GM12891 (cell line): ENCODE data around the gene ATXN1.
A peak's percentile ranks its signal among the peaks of the same experiment; 100 is the strongest.

Experiments
- DNase-seq: peaks from one replicate; pipeline ENCODE4 v3.0.0; 2011; ENCODE audit warnings: low spot score; ENCODE audit not compliant: insufficient read length
- FAIRE-seq: peaks from 2 replicates; lab custom pipeline; 2011; peaks lifted over from hg19 to GRCh38; lab: Jason Lieb, UNC
- PAX5 ChIP-seq: IDR thresholded peaks from 2 replicates; pipeline ENCODE4 v1.6.1; 2011; ENCODE audit warnings: low read length, moderate library complexity, mild to moderate bottlenecking; ENCODE audit not compliant: insufficient read depth, severe bottlenecking
- POLR2A ChIP-seq: IDR thresholded peaks from 2 replicates; pipeline ENCODE4 v1.6.1; 2011; ENCODE audit warnings: low read depth, low read length, control low read depth
- POLR2AphosphoS5 ChIP-seq: IDR thresholded peaks from 2 replicates; pipeline ENCODE4 v1.6.1; 2011; ENCODE audit warnings: low read depth, low read length, control low read depth
- POU2F2 ChIP-seq: IDR thresholded peaks from 2 replicates; pipeline ENCODE4 v1.6.1; 2011; ENCODE audit warnings: low read depth, mild to moderate bottlenecking, control low read depth, low read length, moderate library complexity
- SPI1 ChIP-seq: IDR thresholded peaks from 2 replicates; pipeline ENCODE4 v1.6.1; 2011; ENCODE audit warnings: low read depth, low read length, control low read depth
- TAF1 ChIP-seq: IDR thresholded peaks from 2 replicates; pipeline ENCODE4 v1.6.1; 2011; ENCODE audit warnings: low read depth, low read length, control low read depth

Gene ATXN1

DNA sequence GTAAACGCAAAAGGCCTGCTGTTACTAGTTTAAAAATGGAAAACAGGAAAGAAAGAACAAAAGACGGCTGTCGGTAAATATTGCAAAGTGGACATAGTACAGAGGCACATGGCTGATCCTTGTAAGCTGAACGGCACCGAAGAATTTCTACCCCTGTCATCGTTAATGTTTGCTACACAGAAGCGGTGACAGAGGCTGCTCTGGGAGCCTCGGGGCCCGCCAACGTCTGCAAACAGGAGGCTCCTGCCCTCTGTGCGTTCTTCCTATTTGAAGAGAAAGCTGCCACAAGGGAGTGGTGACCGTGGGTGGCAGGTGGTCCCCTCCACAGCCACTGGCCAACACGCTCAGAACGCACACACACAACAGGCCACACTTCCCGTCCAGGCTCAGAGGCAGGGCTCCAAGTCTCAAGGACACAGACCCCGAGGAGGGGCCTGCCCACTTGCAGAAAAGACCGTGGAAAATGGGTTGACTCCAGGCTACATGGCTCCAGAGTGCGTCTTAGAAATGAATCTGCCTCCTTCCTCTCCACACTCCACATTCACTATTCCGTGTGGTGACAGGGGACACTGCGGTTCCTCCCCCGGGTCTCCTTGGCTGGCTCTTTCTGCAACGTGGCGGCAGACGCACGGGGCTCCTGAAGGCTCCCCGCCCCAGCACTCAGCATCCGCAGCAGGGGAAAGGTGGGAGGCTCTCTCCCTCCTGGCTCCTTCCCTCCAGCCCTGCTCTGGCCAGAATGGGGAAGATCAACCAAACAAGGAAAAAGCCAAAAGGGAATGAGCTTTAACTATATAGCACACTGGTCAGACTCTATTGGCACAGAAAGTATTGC is 458.3 kb downstream of the ATXN1 start:
- TF ChIP-seq POLR2AphosphoS5 (no peak), POU2F2 (no peak), PAX5 (no peak), POLR2A (no peak), SPI1 (no peak), TAF1 (no peak)
- no peak for FAIRE-seq

DNA sequence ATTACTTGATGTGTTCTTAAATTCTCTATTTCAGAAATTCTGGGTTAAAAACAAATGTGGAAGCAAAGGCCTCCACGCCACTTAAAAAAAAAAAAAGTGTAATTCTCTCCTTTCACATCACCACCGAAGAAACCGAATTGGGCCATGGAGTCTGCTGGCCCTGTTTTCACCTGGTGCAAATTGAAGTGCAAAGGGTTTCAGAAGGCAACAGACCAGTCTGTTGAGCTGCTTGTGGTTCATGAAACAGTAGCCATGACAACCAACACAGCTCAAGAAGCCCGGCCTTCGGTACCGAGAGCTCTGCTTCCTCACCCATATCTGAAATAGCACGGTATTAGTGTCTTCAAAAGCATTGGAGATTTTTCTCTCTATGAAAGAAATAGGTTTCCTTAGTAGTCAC is 459.7 kb downstream of the ATXN1 start:
- DNase-seq, result peak; percentile 55
- peak; percentile 38; the same call in 1 of the 2 replicates for TF ChIP-seq SPI1
- no peak for TF ChIP-seq POU2F2
- FAIRE-seq, result peak; percentile 92

More for the DNA sequence above, 458.3 kb downstream of the ATXN1 start:
- DNase-seq, result no peak

DNA sequence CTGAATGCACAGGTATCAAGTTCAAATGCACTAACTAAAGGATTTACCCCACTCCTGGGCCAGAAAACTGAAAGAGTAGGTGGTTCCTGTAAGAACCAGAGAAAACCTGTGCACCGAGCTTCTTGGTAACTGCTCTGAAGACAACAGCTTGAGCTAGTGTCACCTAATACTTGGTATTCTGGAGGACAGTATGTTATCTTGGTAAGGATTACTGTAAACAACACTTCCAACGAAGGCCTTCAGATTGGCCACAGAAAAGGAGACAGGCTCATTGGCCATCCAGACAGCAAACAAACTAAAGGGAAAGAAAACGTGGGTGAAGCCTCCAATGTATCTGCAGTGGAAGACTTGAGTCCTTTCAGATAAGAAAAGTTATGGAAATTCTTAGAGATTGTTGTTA is 461.4 kb downstream of the ATXN1 start:
- TF ChIP-seq POLR2A, result no peak
- no peak for TF ChIP-seq POU2F2
- TF ChIP-seq POLR2AphosphoS5, result no peak
- no peak for TF ChIP-seq TAF1
- TF ChIP-seq SPI1, result no peak
- TF ChIP-seq PAX5, result no peak
- DNase-seq (no peak), FAIRE-seq (no peak)

DNA sequence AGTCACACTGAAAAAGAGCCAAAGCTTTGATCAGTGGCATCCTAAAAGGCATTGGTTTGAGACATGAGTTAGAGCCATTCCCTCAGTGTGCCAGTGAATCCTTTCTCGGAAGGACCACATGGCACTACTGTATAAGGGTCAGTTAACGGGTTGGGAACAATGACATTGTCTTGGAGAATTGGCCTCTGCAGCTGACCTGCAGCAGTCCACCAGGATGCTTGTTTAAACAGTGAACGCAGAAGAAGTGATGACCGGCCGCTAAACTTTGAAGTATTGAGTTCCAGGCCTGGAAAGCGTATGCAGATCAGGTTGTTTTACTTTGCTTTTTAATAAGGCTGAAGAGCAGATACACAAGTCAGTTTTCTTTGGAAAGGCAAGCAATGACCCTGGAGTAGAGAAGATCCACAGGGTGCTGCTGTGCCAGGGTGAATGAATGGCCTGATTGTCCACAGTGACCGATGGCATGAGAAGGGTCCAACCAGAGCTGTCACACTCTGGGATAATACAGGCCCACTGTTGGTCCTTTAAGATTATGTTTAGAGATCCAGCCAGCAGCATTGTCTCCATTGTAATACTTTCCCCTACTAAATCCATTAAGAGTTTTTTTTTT is 465.1 kb downstream of the ATXN1 start:
- DNase-seq, result no peak
- no peak for FAIRE-seq
- TF ChIP-seq POLR2AphosphoS5 (no peak), TAF1 (no peak), SPI1 (no peak), PAX5 (no peak), POLR2A (no peak), POU2F2 (no peak)

DNA sequence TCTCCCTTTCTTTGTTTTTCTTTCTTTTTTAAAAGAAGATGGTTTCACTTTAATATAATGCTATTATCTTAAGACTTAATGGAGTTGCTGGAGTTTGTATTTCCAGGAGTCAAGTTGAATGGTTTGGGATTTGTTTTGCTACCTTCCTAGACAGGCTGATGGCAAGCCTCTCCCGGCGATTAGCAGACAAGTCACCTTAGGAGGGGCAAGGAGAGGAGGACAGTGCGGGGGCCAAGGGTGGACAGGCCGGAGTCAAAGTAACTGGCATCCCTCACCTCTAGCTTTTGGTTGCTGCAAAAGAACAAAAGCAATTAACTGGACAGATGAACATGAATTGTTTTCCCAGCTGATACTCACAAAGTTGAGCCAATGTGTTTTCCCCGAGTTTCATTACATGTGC is 465.8 kb downstream of the ATXN1 start:
- TF ChIP-seq POLR2AphosphoS5 (no peak), PAX5 (no peak), SPI1 (no peak)
- FAIRE-seq (no peak), DNase-seq (no peak)

DNA sequence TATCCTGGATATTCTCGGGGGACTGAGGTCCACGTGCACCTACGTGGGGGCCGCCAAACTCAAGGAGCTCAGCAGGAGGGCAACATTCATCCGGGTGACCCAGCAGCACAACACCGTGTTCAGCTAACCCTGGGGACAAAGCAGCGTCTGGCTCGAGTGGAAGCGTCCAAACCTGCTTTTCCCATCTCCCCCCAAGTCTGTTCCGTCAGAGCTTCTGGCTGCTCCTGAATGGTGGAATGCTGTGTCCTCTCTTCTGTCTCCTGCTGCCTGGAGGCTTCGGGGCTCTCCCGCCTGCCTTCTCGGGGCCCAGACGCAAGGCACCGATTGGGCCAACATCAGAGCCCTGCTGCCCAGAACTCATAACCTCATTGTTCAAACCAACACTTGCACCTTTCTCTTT is 466.2 kb downstream of the ATXN1 start:
- FAIRE-seq (no peak), DNase-seq (no peak)
- TF ChIP-seq SPI1 (no peak), POLR2AphosphoS5 (no peak), TAF1 (no peak), POLR2A (no peak), PAX5 (no peak), POU2F2 (no peak)

DNA sequence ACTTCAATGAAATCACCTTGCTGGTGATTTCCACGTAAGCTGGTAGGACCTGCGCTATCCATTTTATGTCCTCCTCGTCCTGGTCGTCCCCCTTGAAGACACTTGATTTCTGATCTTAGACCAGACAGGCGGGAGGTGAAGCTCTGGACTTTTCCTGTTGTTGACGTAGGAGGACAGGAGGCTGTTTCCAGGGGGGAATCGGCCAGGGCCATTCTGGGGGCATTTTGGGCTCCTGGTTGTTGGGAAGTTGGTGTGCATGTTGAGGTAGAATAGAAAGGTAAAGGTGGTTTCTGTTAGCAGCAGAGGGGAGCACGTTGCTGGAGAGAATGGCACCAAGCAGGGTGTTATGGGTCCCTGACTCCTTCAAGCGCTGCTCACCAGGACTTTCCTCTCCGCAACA is 466.9 kb downstream of the ATXN1 start:
- FAIRE-seq (no peak), DNase-seq (no peak)
- TF ChIP-seq TAF1 (no peak), POU2F2 (no peak), PAX5 (no peak), POLR2AphosphoS5 (no peak), SPI1 (no peak), POLR2A (no peak)

DNA sequence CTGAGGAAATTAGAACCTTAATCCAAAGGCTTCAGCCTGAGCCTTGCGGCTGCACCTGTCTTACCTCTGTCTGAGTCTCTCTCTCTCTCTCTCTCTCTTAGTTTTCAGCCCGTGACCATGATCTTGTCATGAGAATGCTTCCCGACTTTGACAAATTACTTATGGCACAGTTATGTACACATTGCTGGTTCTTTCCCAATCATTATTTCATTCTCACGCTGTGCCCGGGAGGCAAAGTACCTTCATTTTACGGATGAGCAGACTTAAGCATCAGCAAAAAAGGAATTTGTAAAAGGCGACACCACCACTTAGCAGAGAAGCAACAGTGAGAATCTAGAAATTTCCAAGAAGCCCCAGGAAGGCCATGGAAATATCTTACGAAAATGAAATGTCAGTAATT is 468.3 kb downstream of the ATXN1 start:
- TF ChIP-seq POLR2A (no peak), TAF1 (no peak), SPI1 (no peak), POU2F2 (no peak), POLR2AphosphoS5 (no peak), PAX5 (no peak)
- DNase-seq (no peak), FAIRE-seq (no peak)

DNA sequence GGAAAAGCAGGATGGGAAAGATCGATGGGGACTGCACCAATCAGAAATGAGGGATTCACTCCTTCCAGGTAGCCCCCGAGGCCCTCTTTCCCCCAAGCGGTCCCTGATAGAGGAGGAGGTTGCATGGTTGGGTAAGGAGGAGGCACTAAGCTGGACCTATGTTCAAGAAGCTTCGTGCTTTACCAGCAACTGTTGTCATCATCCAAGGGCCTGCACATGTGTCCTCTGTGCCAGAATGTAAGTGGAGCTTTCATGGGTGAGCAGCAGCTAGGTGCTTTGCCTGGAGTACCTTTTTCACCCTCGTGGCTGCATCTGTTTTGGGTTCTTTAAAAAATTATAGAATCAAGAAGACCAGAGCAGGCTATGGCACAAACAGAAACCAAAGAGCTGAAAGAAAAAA is 468.8 kb downstream of the ATXN1 start:
- no peak for TF ChIP-seq PAX5
- DNase-seq, result no peak
- no peak for FAIRE-seq

DNA sequence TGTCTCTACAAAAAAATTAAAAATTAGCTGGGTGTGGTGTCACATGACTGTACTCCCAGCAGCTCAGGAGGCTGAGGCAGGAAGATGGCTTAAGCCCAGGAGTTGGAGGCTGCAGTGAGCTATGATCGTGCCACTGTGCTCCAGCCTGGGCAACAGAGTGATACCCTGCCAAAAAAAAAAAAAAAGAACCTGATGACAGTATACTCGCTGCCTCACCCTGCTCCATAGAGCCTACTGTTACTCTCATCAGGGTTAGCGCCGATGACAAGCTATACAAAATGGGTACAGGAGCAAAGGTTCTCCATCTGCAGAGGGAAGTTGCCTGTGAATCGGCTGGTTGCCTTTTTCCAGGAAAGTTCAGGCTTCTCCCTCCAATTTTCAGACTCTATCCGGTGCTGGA is 469.5 kb downstream of the ATXN1 start:
- no peak for FAIRE-seq
- no peak for DNase-seq
- TF ChIP-seq TAF1 (no peak), POLR2A (no peak), PAX5 (no peak), POU2F2 (no peak), POLR2AphosphoS5 (no peak), SPI1 (no peak)
